Measurements from ENCODE around the gene QRSL1. TPM values are rescaled to one million over a fixed set of nuclear protein-coding genes. Genes with fewer than 3 reads are reported as not detected.

Gene QRSL1
- polyA plus RNA-seq, 1 of the 3 experiments (the other 2 are of a cell fraction): 5.7 TPM

GRCh38 chr6:106620931-106621672 lies 8.3 kb upstream of the QRSL1 start:
- Histone ChIP-seq H3K4me2 (no peak overlapping the region), H3K9me2 (no peaks in the 10 kb centered on the region), H3F3A (replicated peaks; ENCODE audit: insufficient read depth) (no peaks in the 10 kb centered on the region), H3K9ac (no peak overlapping the region), H3K36me3 (replicated peaks in 1 of 2; ENCODE audit: control insufficient read depth in 1 of 2, insufficient read depth in 2 of 2, low read length in 1 of 2) (peaks cover 6 to 8% of the 10 kb centered on the region in 2 experiments), H3K9me3 (no peaks in the 10 kb centered on the region), H3K4me3 (ENCODE audit: low read depth in 2 of 2, low read length in 1 of 2) (no peak overlapping the region), H2AFZ (ENCODE audit: low read depth) (no peak overlapping the region), H3K4me1 (ENCODE audit: control insufficient read depth in 1 of 2, insufficient read depth in 2 of 2, low read depth in 1 of 2, low read length in 1 of 2) (no peaks in the 10 kb centered on the region; a peak in 1 of 4 replicates), H3K27me3 (ENCODE audit: insufficient read depth) (no peaks in the 10 kb centered on the region), H3K27ac (ENCODE audit: low read depth in 2 of 2, low read length in 1 of 2) (0 out of 4 replicates have a peak overlapping the region, but pooled peaks of 1 of the 2 experiments have one; percentile 3), H4K20me1 (ENCODE audit: insufficient read depth) (no peaks in the 10 kb centered on the region), H3K79me2 (ENCODE audit: insufficient read depth) (no peaks in the 10 kb centered on the region)
- DNase-seq: no peak
- POLR2A ChIA-PET: no interaction called here
- CTCF ChIA-PET: interaction anchor here (2.1 to 3.6 kb wide), 2 partner anchors 11 to 358 kb away, joined by 8 to 15 read pairs; no protein-coding TSS in a partner anchor
- TF ChIP-seq TEAD4 (IDR thresholded peaks at IDR 0.05; ENCODE audit: borderline replicate concordance, insufficient read depth) (no peak), SMC3 (IDR thresholded peaks at IDR 0.05; ENCODE audit: low read depth, low read length) (no peak), ELF1 (IDR thresholded peaks at IDR 0.05) (no peak), MEF2A (IDR thresholded peaks at IDR 0.05; ENCODE audit: borderline replicate concordance, low read depth) (no peak), RFX5 (IDR thresholded peaks at IDR 0.05; ENCODE audit: low read length) (no peak), CTCF (IDR thresholded peaks at IDR 0.05) (no peak), CHD2 (IDR thresholded peaks at IDR 0.05; ENCODE audit: low read length, partially characterized antibody) (no peak), YY1 (IDR thresholded peaks at IDR 0.05; ENCODE audit: low read depth) (no peak), FOXJ3 (CRISPR knock-in tag; IDR thresholded peaks at IDR 0.05) (no peak), REST (IDR thresholded peaks at IDR 0.05; ENCODE audit: low read depth, low read length) (no peak), MXI1 (IDR thresholded peaks at IDR 0.05; ENCODE audit: low read depth, low read length) (no peak), SIN3A (IDR thresholded peaks at IDR 0.05; ENCODE audit: borderline replicate concordance, low read depth, low read length) (no peak), TCF12 (IDR thresholded peaks at IDR 0.05) (no peak), FOXM1 (IDR thresholded peaks at IDR 0.05; ENCODE audit: low read depth) (no peak), TAF1 (IDR thresholded peaks at IDR 0.05; ENCODE audit: borderline replicate concordance, low read depth, low read length) (no peak), EP300 (IDR thresholded peaks at IDR 0.05; ENCODE audit: borderline replicate concordance in 1 of 2, low read depth in 1 of 2, low read length in 1 of 2) (no peak)
- 76% methylated on average over 3 of the region's 3 CpGs for WGBS (ENCODE audit: low lambda C conversion rate)

Measured in SK-N-SH (cell line).